ENCODE data around the gene CWF19L2.

CWF19L2 gene

DNA sequence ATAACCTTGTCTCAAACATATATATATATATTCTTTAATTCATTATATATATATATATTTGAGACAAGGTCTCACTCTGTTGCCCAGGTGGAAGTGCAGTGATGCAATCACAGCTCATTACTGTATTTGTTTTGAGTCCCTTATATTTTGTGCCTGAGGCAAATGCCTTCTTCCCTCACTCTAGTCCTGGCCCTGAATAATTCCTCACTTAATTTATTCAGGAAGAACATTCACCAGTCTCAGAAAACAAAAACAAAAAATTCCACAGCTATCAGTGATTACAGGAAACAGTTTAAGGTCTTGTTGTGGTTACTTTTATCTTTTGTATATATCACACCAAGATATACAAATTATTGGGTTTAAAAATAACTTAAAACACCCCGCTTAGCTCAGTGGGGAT lies 155.7 kb downstream of the CWF19L2 start:
- no peak for DNase-seq (ENCODE audit: low spot score)

- no peak for DNase-seq (ENCODE audit: low spot score)
Measured at GRCh38 chr11:107293677-107294344, 163.8 kb downstream of the CWF19L2 start.

DNA sequence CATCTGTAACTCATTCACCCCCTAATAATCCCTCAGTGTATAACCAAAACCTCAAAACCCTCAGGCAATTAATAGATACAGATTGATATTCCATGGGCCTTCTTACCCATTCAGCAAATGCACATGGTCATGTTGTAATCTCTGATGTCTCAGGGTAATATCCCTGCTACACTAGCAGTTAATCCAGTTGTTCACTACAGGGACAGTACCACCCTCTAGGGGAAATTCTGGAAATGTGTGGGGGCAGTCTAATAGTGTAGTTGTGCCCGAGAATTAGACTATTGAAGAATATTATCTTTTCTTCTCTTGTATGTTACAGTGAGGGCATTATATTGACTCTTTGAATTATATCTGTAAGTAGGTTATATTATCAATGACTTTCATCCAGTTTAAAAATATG lies 175.4 kb downstream of the CWF19L2 start:
- no peak for DNase-seq (ENCODE audit: low spot score)
